GM19351 (cell line): Measurements from ENCODE around the gene GALR1.
"Not testable (repeated sequence)": the region's sequence is repeated elsewhere in the genome, so short reads cannot be mapped to it uniquely, and the experiment has no call there.

Experiments
- ATAC-seq: cut with Tn5 transposase; IDR thresholded peaks from one replicate; pipeline ENCODE4 v1.9.1; 2021; ENCODE audit warnings: mild to moderate bottlenecking, moderate library complexity; ENCODE audit not compliant: unreplicated experiment

Gene GALR1, protein sequence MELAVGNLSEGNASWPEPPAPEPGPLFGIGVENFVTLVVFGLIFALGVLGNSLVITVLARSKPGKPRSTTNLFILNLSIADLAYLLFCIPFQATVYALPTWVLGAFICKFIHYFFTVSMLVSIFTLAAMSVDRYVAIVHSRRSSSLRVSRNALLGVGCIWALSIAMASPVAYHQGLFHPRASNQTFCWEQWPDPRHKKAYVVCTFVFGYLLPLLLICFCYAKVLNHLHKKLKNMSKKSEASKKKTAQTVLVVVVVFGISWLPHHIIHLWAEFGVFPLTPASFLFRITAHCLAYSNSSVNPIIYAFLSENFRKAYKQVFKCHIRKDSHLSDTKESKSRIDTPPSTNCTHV

DNA sequence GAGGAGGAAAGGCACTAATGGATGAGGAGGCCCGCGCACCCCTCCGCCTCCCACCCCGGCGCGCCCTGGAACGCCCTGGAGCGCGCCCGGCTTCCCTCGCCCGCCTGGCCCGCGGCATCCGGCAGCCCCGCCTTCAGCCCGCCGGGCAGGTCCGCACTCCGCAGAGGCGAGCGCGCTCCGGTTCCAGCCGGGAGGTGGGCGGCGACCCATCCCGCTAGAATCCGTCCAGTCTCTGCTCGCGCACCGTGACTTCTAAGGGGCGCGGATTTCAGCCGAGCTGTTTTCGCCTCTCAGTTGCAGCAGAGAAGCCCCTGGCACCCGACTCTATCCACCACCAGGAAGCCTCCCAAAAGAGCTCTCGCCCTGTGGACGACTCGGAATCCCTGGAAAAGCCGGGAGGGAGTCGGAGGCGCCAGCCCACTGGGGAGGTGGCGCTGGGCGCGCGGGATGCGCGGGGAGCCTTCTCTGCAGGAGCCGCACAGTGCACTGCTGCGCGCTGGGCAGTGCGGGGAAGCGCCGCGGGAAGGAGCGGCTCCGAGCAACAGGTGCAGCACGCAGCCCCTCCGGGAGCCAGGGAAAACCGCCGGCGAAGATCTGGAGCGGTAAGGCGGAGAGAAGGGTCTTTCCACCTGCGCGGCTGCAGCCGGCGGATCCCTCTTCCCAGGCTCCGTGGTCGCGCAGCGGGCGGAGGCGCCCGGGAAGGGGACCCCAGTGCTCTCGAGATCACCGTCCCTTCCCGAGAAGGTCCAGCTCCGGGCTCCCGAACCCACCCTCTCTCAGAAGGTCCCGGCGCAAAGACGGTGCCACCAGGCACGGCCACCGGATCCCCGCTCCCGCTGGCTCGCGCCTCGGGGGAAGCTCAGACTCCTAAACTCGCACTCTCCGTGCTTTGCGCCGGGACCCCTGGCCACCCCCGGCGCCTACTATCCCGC lies at the start of gene GALR1:
Gene GALR1 (plus strand): TSS at position 280 of the 932 bp plus-strand sequence. CDS start 701 bp downstream, outside the sequence.
- ATAC-seq, result no peak

DNA sequence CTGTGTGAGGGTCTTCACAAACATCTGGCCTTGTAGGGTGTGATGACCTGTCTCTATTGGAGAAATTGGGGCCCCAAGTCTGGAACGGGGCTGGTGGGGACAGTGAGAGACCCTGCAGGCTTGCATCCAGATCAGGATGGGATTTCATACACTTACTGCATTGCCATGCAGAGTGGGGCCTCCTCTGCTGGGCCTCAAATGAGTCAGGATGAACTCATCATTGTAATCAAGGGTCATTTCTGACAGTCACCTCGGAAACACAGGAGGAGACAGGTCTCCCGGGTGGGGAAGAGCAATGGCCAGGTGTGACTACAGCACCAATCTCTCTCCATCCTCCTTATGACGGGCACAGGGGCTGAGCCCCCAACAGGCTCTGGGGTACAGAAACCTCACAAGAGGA lies 48.1 kb upstream of the GALR1 start:
- no peak for ATAC-seq

DNA sequence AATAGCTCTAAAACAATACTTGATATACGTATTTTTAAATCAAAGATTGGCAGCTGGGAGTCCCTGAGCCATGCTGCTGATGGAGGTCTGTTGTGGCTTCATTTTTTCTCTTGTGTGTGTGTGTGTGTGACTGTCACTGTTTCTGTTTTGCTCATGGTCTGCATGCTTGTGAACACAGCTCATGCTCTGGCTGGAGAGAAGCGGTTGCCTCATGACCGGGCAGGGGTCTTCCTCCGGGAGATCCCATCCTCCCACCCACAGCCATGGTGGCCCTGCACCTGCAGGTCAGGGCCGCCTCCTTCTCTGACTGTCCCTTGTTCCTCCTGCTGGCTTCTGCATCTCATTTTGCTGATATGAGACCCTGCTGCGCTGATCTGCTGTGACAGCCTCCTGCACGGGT lies 47.3 kb upstream of the GALR1 start:
- no peak for ATAC-seq

DNA sequence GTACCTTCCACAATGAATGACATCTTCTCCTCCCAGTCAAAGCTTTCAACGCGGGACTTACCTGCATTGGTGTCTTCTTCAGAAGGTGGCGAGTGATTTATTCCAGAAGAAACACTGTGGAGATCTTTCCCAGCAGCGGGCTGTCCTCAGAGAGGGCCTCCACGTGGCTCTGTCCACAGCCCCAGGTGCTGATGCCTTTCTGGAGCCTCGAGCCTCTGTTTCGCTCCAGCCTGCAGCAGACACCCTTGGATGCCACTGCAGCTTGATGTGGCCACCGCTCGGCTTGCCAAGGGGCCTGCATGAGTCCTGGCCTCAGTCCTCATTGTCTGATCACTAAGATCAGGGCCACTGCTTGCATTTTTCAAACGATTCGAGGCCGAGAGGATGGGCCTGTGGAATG lies 46.6 kb upstream of the GALR1 start:
- no peak for ATAC-seq

DNA sequence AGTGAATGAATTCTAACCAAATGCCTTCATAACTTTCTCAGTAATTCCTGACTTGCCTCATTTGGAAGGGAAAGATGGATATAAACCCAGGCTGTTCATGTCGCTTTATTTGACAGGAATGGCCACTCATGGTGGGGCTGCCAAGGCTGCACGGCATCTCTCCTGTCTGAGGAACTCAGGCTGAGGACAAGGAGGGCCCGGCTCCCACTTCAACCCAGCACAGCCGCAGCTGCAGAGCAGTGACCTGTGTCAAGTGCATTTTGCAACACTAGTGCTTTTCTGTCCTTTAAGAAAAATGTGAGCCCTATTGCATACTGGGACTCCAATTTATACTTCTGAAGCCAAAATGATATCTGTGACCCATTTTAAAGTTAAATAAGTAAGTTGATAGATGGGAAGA lies 45.8 kb upstream of the GALR1 start:
- ATAC-seq, result no peak

DNA sequence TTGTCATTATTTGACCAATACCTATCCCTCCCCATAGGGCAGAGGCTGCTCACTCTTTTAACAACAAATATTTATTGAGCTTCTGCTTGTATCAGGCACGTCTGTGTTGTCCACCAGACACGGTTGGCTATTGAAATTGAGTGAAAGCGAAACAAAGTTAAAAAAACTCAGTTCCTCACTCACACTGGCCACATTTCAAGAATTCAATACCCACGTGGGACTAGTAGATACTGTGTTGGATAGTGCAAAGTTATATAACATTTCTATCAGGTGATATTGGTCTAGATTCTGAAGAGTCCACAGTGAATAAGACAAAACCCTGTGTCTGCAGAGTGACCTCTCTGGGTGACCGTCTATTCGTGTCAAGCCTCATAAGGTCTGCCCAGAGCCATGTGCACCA lies 43.9 kb upstream of the GALR1 start:
- ATAC-seq, result no peak

DNA sequence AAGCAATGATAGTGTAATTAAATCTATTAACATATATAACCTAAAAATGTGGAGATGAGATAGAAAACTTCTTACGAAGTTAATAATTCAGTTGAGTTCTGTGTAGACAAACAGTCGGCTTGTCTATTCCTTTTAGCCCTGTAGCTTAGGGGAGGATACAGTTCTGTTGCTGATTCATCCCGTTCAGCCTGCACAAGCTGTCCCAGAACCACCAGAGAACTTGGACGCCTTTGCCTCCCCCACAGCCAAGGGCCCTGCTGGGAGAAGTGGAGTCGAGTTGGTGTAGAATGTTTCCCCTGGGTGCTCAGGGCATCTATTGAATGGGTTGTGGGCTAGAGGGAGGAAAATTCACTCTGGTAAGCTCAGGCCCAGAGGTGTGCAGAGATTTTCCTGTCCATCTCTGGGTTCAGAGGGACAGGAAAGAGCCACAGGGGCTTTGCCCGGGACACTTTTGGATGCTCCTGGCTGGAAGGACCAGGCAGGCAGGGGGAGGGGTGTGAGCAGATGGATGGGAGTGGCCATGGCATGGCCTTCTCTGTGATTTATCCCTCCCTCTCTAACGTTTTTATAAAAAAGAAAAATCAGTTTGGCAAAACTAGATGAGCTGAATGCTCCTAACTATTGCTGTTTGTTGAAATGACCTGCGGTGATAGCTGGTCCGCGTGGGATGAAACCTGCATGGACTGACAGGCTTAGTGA lies 42.8 kb upstream of the GALR1 start:
- no peak for ATAC-seq

DNA sequence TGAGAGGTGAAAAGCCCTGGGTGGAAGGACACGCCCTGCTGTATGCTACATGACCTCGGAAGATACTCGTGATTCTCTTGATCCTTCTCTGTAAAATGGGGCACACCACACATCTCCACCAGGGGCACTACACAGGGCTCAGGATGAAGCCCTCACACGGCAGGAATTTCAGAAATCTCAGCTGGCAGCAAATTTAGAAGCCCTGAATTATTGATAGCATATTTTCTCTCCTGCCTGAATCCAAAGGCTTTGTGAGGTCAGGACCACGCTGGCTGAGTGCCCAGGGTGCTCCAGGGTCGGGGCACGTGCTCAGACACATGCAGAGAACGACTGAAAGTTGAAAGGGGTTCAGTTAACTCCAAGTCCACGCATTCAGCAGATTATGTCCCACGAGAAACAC lies 42.1 kb upstream of the GALR1 start:
- peak; percentile 33 for ATAC-seq

DNA sequence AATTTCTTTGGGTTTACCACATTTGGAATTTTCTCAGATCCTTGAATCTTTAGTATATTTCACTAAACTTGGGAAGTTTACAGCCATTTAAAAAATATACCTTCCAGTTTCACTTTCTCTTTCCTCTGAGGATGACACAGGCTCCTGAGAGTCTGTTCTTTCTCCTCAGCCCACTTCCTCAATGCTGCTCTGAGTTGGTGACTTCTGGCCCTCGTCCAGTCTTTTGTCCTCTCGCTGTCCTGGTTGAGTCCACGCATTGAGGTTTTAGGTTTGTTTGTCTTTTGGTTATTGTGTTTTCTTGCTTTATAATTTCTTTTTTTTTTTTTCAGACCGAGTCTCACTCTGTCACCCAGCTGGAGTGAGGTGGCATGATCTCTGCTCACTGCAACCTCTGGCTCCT lies 40.7 kb upstream of the GALR1 start:
- peak; percentile 77 for ATAC-seq

DNA sequence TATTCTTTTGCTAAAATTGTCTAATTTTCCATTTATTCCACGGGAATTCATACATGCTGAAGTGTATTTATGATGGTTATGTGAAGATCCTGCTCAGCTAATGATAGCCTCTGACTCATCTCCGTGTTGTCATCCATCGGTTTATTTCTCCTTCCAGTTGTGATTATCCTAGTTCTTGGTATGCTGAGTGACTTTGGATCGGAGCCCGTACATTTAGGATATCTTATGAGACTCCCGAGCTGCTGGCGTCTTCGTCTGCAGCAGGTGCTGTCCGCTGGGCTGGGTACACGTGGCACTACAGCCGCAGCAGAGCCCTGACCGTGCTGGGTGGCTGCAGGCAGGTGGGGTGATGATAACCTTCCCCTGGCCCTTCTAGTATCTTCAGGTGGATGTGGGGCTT lies 40.1 kb upstream of the GALR1 start:
- no peak for ATAC-seq

DNA sequence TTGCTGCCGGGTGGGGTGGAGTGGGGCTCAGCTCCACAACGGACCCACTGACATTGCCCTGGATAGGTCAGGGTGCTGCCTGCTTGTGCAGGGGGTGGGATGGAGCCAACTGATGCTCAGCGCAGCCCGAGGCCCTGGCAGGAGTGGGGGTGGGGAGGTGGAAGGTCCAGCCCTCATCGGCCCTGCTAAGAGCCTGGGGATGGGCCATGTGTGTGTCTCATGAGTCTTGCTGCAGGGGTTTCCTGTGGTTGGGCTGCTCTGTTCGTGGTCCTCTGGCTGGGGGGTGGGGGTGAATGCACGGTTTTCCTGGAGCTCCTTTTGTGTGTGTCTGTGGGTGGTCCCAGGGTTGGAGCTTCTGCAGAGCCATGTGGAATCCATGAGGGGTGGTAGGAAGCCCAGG lies 39.4 kb upstream of the GALR1 start:
- ATAC-seq, result no peak

DNA sequence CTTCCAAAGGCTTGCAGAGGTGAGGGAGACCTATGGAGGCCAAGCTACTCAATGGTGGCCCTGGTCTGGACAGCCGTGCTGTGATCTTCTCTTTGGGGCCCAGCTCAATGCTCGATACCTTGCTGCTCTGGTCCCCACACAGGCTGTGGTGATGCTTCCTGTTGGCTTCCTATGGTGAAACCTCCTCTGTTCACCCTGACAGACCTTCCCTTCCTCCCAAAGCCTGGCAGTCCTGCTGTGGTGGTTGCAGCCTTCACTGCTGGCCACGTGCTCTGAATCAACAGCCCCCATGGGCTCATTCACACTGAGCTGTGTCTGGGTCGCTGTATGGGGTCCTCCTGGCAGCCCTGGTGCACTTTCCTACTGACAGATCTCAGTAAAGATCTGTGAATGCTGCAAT lies 31.0 kb upstream of the GALR1 start:
- ATAC-seq, result no peak

DNA sequence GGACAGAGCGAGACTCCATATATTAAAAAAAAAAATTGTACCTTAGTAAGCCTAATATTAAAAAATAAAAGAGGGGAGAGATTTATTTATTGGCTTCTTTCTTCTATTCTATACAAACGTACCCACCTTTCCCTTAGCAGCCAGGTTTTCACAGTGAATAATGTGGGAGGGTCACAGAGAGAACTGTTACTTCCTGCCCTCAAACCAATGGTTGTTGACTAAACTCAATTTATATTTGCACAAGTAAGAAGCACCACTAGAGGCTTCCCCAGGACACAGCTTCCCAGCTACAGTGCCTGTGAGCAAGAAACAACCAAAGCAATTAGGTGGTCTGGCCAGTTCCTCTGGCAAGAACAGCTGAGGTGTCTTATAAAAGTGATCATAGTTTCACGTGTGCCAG lies 28.9 kb upstream of the GALR1 start:
- ATAC-seq, result no peak

DNA sequence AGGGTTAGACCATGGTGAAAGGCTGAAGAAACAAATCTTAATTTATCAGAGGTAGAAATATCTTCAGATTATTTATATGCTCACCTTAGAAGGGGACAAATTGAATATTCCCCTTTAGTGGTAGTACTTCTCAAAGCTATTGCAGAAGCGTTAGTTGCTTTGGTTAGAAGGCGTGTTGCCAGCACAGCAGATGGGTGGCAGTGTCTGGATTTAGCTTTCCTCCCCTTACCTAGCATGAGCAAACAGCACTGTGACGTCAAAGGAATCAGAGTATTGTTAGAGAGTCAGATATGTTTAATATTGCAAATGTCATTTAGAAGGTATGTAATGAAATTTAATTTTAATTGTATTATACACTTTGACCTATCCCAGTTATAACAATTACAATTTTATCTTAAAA lies 27.2 kb upstream of the GALR1 start:
- no peak for ATAC-seq

DNA sequence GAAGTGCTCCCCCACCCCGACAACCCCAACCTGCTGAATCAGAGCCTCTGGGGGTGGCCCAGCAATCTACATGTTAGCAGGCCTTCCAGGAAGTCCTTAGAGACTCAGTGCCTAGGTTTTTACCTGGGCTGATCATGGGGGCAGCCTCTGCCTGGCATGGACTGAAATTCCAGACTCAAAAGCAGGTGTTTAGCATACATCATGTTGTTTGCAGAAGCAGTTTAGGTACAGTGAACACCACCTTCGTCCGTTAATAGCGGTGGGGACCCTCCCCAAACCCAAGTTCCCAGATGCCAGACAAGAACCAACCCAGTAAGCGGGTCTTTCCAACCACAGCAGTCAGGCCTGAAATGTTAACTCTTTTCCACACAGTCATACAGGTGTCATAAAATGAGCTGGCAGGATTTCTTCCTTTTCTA lies 26.4 kb upstream of the GALR1 start:
- no peak for ATAC-seq

DNA sequence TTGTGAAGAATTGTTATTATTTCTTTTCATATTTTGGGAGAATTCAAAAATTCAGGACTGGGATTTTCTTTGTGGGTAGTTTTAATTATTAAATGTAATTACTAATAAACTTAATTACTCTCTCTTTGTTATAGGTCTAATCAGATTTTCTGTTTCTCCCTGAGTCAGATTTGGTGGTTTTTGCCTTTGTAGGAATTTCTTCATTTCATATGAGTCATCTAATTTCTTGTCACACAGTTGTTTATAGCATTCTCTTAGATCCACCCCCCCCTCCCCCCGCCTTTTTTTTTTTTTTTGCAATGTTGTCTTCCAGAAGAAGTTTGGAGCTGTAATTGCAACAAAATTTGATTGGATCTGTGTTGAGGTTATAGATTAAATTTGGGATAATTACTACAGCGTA lies 26.0 kb upstream of the GALR1 start:
- no peak for ATAC-seq

DNA sequence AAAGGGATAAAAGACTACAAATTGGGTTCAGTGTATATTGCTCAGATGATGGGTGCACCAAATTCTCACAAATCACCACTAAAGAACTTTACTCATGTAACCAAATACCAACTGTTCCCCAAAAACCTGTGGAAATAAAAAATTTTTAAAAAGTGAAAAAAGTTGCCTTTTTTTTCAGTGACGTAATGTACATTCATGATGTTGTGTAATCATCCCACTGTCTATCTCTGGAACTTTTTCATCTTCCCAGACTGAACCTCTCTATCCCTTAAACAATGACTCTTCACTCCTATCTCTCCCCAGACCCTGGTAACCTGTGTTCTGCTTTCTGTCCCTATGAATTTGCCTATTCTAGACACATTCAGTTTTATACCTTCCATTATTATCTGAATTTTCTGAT lies 19.0 kb upstream of the GALR1 start:
- no peak for ATAC-seq

DNA sequence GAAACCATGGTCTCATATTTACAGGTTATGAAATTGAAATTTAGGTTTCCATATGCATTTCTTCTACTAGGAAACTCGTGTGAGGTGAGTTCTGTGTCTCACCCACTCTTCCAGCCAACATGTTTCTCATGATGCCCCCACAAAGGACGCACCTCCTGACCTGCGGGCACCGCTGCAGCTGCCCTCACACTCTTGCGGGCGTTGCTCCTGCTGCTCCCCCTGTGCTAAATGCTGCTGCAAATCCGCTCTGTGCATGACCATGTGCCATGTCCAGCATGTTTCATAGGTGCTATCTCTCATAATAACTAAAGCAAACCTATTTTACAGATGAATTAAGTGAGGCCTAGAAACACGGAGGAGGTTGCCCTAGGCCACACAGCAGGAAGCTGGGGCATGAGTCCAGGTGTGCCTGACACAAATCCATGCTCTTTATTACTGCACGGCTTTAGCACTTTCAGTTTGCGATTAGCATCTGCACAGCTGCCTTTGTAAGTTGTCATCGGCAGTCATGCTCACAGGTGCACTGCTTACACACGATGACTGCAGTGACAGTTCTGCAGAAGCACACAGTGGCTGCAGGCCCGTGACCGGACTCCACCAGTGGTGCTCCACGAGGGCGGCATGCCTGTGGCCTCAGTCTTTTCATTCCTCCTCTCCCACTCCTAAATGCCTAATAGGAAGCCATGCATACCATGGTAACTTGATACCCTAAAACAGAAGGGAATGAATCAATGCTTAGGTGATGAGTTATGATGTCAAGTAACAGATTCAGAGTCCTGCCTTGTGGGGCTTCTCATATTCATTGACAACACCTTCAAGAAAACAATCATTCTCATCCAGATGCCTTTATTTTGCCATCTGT lies 14.9 kb upstream of the GALR1 start:
- ATAC-seq, result no peak

DNA sequence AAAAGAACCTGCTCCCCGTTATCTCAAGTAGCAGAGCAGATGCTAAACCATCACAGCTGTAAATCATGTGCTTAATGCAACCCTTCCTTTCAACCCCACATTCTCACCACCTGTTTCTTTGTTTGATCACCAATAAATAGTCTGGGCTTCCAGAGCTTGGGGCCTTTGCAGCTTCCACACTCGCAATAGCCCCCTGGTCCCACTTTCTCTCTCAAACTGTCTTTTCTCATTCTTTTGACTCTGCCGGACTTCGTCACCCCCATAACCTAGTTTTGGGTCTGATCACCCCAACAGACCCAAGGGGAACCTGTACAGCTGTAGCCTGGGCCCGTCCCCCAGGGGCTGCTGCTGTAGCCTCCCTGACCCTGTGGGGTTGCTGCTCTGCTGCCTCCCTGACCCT lies 10.4 kb upstream of the GALR1 start:
- ATAC-seq, result not testable (repeated sequence)

DNA sequence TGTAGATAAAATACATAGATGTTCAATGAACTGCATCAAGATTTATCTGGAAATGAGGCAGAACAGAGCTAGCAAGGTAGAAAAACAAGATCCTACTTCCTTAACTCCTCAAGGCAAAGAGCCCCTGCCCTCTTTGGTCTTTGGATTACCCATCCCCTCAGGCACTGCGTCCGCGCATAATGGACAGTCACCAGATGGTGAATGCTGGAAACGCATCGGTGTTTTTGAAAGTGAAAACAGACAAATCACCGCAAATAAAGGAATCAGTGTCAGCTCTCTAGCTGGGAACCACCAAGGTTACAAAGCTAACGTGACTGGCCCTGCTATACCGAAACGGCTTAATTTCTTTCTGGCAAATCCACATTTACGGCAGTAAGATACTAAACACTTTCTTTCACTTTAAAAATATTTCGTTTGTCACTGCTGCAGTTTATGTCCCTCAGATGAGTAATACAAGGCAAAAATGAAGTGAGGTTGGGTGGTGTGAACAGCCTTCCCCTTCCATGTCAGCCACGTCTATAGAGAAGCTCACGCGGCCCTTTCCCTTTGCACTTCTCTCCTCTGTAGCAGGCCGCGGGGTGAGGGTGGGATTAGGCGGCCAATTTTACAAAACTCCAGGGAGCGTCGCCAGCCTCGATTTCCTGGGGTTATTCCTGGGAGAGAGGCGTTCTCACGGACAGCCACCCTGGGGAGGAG lies 627 bp upstream of the GALR1 start:
- no peak for ATAC-seq
